GM12801 (cell line): ENCODE data around the gene HTRA2.

Experiments
- TF ChIP-seq, protein P1 (sequence below): IDR thresholded peaks from one replicate; pipeline ENCODE4 v1.5.1; 2011; ENCODE audit warnings: control low read depth; ENCODE audit not compliant: insufficient read length; ENCODE audit errors: extremely low read depth

The HTRA2 gene

DNA sequence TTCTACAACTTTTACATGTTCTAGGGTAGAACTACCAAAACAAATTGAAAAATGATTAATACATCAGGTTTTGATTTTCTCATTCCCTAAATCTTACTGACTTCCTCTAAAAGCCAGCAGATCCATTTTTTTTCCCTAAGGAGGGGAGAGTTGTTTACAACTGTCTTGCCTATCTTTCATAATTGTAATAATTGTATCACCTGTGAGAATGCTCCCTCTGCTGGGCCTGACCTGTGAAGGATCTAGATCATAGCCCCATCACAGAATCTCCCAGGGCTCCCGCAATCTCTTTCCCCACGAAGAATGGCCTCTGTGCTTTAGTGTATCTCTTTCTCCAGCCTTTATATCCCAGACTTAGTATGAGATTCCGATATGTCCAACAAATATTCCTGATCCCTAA, 14.9 kb downstream of the HTRA2 start:
- TF ChIP-seq, protein P1, sequence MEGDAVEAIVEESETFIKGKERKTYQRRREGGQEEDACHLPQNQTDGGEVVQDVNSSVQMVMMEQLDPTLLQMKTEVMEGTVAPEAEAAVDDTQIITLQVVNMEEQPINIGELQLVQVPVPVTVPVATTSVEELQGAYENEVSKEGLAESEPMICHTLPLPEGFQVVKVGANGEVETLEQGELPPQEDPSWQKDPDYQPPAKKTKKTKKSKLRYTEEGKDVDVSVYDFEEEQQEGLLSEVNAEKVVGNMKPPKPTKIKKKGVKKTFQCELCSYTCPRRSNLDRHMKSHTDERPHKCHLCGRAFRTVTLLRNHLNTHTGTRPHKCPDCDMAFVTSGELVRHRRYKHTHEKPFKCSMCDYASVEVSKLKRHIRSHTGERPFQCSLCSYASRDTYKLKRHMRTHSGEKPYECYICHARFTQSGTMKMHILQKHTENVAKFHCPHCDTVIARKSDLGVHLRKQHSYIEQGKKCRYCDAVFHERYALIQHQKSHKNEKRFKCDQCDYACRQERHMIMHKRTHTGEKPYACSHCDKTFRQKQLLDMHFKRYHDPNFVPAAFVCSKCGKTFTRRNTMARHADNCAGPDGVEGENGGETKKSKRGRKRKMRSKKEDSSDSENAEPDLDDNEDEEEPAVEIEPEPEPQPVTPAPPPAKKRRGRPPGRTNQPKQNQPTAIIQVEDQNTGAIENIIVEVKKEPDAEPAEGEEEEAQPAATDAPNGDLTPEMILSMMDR: no peak

DNA sequence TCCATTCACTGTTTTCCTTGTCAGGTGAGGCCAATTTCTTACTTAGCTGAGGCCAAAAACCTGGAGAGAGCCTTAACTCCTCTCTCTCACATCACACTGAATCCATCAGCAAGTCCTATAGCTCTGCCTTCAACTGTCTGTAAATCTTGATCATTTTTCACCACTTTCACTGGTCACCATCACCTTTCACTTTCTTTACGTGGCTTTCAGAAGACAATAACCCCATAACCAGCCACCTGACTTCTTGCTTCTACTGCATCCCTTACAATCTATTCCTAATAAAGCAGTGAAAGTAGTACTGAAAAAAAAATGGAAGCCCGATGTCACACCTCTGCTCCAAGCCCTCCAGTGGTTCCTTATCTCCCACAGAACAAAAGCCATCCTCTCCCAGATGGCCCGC, 16.3 kb downstream of the HTRA2 start:
- TF ChIP-seq, protein P1: no peak

DNA sequence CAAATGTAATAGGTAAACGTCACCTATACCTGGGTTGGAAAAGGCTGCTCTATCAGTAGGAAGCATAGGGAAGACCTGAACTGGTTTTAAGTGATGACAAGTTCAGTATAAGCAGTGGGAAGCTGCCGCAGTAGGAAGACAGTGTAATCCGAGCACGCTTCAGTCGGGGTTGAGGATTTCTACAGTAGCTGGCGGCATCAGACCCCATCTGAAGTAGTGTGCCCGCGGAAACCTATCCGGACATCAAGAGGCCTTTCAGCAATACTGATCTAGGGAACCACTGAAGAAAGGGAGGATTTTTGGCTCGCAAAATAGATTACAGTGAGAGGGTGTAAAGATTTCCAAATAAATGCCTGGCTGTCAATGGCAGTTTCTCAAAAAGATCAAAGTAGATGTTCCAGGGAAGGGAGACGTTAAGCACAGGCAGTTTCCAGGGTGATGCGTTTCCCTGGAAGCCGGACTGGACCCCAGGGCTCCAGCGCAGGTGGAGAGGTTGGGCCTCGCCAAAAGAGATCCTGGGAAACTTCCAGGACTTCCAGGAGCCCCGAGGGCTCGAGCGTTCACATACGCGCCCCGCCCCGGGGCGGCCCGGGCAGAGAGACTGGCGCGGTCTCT, 18.7 kb downstream of the HTRA2 start:
- TF ChIP-seq, protein P1: no peak

DNA sequence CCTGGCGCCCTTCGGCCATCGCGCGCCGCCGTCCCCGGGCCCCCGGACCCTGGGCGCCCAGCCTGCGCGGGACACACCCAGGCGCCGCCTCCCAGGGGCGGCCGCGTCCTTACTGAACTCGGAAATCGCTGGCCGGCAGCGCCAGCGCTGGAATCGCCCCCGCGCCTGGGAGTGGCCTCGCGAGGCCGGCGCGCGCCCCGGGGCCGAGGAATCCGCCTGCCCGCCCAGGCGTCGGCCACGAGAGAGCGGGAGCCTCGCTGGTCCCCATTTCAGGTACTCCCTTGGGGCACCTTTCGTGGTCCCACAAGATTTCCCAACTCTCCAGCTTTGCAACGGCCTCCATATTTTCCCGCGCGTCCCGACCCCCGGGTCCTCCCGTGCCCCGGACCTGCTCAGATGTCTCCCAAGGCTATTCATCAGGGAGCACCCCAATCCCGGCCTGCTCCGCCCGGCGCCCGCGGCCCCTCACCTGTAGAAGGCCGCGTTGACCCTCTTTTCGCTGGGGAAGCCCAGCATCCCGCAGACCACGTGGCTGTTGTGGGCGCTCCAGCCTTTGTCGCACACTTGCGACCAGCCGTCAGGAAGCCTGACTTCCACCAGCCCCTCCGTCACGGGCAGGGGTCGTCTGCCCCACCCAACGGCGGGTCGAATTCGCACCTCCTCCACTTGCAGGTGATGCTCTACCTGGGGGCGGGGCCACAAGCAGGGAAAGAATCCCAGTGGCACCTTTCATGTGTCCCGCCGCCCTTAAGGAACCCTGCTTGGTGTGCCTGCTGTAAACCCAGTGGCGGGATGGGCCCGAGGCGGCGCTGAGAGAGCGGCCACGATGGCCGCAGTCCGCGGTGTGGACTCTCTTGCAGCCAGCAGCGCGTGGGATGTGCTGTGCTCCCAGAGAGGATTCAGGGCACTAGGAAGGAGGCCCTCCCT, 19.4 kb downstream of the HTRA2 start:
- TF ChIP-seq, protein P1: no peak

DNA sequence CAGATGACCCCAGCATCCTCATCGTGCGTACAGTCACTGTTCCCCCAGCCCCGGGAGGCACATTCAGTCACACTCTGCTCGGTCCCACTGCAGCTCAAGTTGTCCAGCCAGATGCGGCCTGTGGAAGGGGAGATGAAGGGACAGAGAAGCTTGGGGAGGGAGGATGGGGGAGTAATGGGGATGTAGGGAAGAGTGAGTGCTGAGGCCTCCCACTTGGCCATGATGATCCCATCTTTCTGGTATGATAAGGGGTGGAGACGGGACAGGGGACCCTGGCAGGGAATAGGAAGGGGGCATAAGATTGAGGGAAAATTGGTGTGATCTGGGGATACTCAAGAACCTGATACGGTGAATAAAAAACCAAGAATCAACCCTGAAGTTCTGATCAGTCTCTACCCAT, 20.5 kb downstream of the HTRA2 start:
- TF ChIP-seq, protein P1: no peak

DNA sequence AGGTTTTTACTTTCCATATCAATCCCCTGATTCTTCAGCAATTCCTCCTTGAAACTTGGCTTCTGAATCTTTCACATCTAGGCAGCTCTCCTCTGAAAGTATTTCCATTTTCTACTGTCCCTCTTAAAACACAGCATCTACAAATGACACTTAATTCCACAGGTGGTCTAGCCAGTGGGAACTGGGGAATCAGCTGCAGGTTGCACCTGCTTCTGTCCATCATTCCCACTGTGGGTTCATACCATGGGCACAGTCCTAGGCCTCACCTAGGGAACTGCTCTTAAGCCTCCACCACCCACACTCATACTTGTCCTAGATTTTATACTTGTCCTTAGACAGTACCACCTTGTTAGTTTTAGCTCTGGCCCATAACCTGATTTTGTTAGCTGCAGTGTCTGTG, 21.8 kb downstream of the HTRA2 start:
- TF ChIP-seq, protein P1: no peak

DNA sequence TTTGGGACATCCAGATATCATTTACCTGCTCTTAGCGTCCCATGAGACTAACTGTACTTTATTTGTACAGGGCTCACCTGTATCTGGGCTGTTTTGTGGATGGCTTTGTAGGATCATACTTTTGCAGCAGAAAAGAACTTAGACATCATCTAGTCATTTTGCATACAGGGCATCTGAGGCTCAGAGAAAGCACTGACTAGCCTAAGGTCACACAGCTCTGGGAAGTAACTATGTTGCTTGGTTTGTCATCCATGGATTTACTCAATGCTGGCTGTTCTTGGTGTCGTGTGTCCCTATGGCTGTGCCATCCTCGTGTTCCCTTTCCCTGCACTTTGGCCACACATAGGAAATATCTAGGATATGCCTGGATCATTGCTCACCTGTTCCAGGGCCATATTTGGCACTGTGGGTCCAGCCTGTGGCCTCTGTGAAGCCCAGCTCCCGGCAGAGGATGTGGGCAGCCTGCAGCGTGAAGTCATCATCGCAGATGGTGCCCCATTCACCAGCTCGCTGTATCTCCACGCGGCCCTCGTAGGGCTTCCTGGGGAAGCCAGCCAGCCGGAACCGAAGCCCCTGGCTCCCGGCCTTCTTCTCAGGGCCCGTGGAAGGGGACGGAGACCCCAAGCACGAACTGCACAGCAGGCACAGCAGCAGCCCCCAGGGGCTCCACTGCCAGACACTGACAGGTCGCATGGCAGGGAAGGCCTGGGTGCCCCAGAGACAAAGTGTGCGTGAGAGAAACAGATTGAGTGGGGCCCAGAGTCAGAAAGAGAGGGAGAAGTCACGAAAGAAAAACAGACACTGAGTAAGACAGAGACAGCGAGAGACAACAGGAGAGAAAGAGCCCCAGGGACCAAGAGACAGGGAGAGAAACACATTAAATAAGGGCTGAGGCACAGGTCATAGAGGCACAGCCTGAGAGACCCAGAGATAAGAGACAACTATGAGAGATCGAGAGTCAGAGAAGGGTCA, 22.5 kb downstream of the HTRA2 start:
- TF ChIP-seq, protein P1: no peak
